Measurements from ENCODE around the gene COX17. TPM values are rescaled to one million over a fixed set of nuclear protein-coding genes. Genes with fewer than 3 reads are reported as not detected.
A peak's percentile ranks its signal among the peaks of the same experiment; 100 is the strongest.

COX17 gene
- total and polyA plus RNA-seq, 9 of the 15 experiments (the other 6 are each of a cell fraction or from before 2014, with no cell fraction given) = 29.1 to 167 (median 60.6) TPM

DNA sequence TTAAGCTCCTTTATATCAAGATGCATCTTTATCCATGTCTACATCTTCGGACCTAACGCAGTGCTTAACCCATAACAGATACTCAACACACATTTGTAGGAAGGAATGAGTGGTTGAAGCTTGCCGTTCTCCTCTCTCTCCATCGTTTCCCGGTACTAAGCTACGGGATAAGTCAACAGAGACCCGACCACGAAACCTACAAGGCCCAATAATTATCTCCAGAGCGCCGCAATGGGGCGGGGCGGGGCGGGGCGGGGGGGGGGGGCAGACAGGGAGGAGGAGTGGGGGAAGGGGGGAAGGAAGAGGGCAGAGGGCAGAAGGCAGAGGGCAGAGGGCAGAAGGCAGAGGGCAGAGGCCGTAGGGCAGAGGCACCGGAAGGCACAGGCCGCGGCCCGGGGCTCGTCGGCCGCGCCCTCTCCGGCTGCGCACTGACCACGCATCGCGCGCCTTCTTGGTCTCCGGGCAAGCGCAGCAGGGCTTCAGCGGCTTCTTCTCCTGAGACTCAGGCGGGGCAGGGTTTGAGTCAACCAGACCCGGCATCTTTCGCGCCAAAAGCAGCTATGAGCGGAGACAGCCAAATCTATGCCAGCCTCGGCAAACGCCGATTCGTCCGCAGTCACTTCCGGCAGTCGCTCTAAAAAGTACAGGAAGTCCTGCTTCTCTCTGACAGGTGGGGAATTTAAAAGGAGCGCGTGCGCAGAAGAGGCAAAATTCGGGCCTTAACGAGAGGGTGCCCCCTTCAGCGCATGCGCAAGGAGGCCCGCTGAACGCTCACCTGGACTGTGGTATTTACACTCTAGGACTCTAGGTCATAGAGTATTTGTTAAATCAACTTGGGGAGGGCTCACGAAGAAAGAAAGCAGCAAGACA is at the start of gene COX17 (continued):
- TF ChIP-seq, protein P1, sequence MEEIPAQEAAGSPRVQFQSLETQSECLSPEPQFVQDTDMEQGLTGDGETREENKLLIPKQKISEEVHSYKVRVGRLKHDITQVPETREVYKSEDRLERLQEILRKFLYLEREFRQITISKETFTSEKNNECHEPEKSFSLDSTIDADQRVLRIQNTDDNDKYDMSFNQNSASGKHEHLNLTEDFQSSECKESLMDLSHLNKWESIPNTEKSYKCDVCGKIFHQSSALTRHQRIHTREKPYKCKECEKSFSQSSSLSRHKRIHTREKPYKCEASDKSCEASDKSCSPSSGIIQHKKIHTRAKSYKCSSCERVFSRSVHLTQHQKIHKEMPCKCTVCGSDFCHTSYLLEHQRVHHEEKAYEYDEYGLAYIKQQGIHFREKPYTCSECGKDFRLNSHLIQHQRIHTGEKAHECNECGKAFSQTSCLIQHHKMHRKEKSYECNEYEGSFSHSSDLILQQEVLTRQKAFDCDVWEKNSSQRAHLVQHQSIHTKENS (CRISPR knock-in tag; IDR thresholded peaks at IDR 0.05) = no peak
- TF ChIP-seq RBFOX2 (IDR thresholded peaks at IDR 0.05; ENCODE audit: low read depth, low read length) (peak; percentile 90), ZNF589 (CRISPR knock-in tag; IDR thresholded peaks at IDR 0.05; ENCODE audit: low read depth) (no peak; the same call in 1 of the 2 replicates), SIX5 (IDR thresholded peaks at IDR 0.05; ENCODE audit: borderline replicate concordance in 1 of 2, insufficient read depth in 1 of 2, low read depth in 1 of 2, low read length in 2 of 2) (peak; percentile 10 to 27; a peak in 1 of 4 replicates), MYBL2 (IDR thresholded peaks at IDR 0.05; ENCODE audit: low read depth) (peak; percentile 86), MYBL2 (CRISPR knock-in tag; IDR thresholded peaks at IDR 0.05; ENCODE audit: borderline replicate concordance) (no peak), RBM14 (IDR thresholded peaks at IDR 0.05; ENCODE audit: borderline replicate concordance, insufficient read depth, low read depth, low read length) (no peak), ZNF695 (CRISPR knock-in tag; IDR thresholded peaks at IDR 0.05) (no peak), SRF (CRISPR knock-in tag; IDR thresholded peaks at IDR 0.05) (no peak), NFRKB (IDR thresholded peaks at IDR 0.05; ENCODE audit: low read depth) (0 out of 2 replicates have a peak, but pooled peaks have one; percentile 24), JUN (IDR thresholded peaks at IDR 0.05; ENCODE audit: borderline replicate concordance, low read depth, low read length) (no peak), JUN (CRISPR knock-in tag; IDR thresholded peaks at IDR 0.05; ENCODE audit: borderline replicate concordance) (no peak), MYNN (IDR thresholded peaks at IDR 0.05) (no peak), MYNN (CRISPR knock-in tag; IDR thresholded peaks at IDR 0.05) (no peak), FOXK1 (CRISPR knock-in tag; IDR thresholded peaks at IDR 0.05; ENCODE audit: borderline replicate concordance) (no peak), ETV6 (IDR thresholded peaks at IDR 0.05; ENCODE audit: borderline replicate concordance in 1 of 2, low read depth in 2 of 2, low read length in 1 of 2) (no peak), ETV6 (CRISPR knock-in tag; IDR thresholded peaks at IDR 0.05; ENCODE audit: borderline replicate concordance) (no peak), PRPF4 (IDR thresholded peaks at IDR 0.05; ENCODE audit: insufficient read depth, low read depth, low read length, poor library complexity, severe bottlenecking) (no peak), ZC3H4 (CRISPR knock-in tag; IDR thresholded peaks at IDR 0.05; ENCODE audit: borderline replicate concordance) (no peak), ZNF184 (CRISPR knock-in tag; IDR thresholded peaks at IDR 0.05) (no peak)
- TF ChIP-seq, protein P2, sequence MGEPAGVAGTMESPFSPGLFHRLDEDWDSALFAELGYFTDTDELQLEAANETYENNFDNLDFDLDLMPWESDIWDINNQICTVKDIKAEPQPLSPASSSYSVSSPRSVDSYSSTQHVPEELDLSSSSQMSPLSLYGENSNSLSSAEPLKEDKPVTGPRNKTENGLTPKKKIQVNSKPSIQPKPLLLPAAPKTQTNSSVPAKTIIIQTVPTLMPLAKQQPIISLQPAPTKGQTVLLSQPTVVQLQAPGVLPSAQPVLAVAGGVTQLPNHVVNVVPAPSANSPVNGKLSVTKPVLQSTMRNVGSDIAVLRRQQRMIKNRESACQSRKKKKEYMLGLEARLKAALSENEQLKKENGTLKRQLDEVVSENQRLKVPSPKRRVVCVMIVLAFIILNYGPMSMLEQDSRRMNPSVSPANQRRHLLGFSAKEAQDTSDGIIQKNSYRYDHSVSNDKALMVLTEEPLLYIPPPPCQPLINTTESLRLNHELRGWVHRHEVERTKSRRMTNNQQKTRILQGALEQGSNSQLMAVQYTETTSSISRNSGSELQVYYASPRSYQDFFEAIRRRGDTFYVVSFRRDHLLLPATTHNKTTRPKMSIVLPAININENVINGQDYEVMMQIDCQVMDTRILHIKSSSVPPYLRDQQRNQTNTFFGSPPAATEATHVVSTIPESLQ (CRISPR knock-in tag; IDR thresholded peaks at IDR 0.05) = no peak
- TF ChIP-seq, protein P3, sequence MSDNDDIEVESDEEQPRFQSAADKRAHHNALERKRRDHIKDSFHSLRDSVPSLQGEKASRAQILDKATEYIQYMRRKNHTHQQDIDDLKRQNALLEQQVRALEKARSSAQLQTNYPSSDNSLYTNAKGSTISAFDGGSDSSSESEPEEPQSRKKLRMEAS (CRISPR knock-in tag; IDR thresholded peaks at IDR 0.05) = no peak
